ENCODE data around the gene HEYL.

The HEYL gene

DNA sequence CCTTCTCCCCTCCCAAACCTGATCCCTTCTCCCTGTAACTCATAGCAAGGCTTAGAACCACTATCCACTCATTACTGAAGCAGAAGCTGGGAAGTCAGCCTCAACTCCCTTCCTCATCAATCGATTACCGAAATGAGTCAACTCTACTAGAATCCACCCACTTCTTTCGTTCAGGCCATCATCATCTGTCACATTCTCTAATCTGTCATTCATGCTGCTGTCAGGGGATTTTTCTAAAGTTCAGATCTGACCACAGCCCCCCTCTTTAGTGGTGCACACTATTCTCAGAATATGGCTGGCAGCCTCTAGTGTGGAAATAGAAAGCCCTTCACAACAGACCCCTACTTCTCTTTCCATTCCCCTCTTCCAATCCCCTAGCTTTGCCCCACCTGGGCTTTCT is 27.3 kb upstream of the HEYL start:
- DNase-seq (ENCODE audit: low read depth in 2 of 2), result no peak

GRCh38 chr1:39663559-39663958 is 24.1 kb upstream of the HEYL start:
- no peak for DNase-seq (ENCODE audit: low read depth in 2 of 2)

DNA sequence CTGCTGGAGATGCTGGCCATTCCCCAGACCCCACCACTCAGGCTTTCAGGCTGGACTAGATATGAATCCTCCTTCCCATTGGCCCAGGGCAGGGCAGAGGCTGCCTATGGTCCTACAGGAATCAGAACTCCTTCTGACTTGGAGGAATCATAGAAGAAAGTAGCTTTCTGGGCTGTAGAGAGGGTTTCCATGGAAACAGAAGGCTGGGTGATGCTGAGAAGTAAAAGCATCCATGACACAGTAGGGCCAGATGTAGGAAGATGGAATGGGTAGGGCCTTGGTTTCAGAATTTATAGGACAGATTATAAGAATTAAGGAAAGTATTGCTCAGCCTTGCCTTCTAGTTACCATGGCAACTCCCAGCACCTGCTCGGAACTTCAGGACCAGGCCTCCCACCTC is 23.4 kb upstream of the HEYL start:
- DNase-seq (ENCODE audit: low read depth in 2 of 2), result no peak

GRCh38 chr1:39659538-39659937 is 20.1 kb upstream of the HEYL start:
- DNase-seq (ENCODE audit: low read depth in 2 of 2), result no peak

GRCh38 chr1:39659110-39659509 is 19.7 kb upstream of the HEYL start:
- no peak for DNase-seq (ENCODE audit: low read depth in 2 of 2)

GRCh38 chr1:39657923-39658485 is 18.6 kb upstream of the HEYL start:
- peak; percentile 46 to 60 for DNase-seq (ENCODE audit: low read depth in 2 of 2)

DNA sequence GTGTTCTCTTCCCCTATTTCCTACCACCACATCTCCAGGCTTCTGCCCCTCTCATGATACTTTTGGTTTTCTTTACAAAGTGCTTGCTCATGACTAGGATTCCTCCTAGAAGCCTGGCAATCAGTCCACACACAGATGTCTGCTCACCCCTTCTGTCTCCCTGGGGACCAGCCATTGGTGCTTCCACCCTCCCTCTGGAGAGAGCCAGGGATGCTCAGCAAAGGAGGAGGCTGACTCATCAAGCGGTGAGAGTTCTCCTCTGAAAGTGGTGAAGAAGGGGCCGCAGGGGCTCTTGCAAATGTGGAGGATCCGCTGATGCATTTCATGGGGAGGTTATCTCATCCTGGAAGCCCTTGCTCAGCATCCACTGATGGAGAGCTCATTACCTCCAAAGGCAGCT is 18.0 kb upstream of the HEYL start:
- DNase-seq (ENCODE audit: low read depth in 2 of 2), result no peak

- DNase-seq (ENCODE audit: low read depth in 2 of 2), result no peak
Observed at GRCh38 chr1:39656391-39656790, 16.9 kb upstream of the HEYL start.

GRCh38 chr1:39655578-39656268 is 16.3 kb upstream of the HEYL start:
- DNase-seq (ENCODE audit: low read depth in 2 of 2), result no peak

GRCh38 chr1:39654291-39654690 is 14.8 kb upstream of the HEYL start:
- DNase-seq (ENCODE audit: low read depth in 2 of 2), result no peak

- DNase-seq (ENCODE audit: low read depth in 2 of 2), result peak; percentile 65 to 73
Observed at GRCh38 chr1:39653546-39654031, 14.1 kb upstream of the HEYL start.

DNA sequence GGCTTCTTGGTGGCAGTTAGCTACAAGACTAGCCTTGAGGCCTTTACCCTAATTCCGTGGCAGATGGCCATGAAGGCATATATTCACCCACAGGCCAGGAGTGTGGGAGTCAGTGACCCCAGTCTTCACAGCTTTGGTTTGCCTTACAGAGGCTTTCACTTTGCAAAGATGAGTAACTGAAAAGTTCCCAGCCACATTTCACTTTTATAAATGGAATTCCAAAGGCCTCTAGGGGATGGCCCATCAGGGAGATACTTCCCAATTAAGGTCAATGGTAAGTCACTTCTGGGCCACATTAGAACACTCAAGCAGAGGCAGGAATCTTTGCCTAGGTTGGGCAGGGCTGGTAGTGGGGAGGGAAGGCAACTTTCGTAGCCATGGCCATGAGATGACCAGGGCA is 13.1 kb upstream of the HEYL start:
- DNase-seq (ENCODE audit: low read depth in 2 of 2), result no peak

- DNase-seq (ENCODE audit: low read depth in 2 of 2), result no peak
Observed at GRCh38 chr1:39652105-39652504, 12.7 kb upstream of the HEYL start.

DNA sequence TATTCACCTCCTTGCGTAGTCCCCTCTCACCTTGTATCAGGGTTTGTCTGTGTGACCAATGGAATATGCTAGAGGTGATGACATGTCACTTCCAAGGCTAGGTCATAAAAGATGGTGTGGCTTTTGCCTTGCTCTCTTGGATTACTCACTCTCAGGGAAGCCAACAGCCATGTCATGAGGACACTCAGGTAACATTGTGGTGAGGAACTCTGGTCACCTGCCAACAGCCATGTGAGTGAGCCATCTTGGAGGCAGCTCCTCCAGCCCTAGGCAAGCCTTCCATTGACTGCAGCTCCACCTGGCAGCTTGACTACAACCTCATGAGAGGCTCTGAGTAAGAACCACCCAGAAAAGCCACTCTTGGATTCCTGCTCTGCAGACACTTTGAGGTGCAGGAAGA is 11.0 kb upstream of the HEYL start:
- no peak for DNase-seq (ENCODE audit: low read depth in 2 of 2)

DNA sequence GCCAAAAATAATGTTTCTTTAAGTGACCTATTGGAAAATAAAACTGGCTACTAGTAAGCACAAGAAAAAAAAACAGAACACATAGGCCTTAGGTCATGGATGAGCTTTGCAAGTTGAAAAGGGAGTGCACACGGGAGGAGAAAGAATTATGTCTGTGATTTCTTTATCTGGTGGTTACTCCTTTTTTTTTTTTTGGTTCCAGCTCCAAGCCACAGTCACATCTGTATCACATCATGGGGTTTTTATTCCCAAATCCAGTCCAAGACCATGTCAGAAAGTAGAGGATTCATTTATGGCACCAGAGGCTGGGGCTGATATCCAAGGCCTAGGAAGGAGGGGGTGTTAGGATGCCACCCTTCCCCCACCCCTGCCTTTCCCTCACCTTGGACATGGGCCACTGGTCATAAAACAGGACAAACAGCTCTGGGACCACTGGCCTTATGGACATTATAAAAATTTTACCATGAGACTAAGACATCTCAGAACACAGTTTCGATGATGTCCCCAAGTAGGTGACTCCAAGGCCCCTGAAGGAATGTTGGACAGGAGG is 10.3 kb upstream of the HEYL start:
- no peak for DNase-seq (ENCODE audit: low read depth in 2 of 2)

GRCh38 chr1:39648496-39648895 is 9.1 kb upstream of the HEYL start:
- no peak for DNase-seq (ENCODE audit: low read depth in 2 of 2)

DNA sequence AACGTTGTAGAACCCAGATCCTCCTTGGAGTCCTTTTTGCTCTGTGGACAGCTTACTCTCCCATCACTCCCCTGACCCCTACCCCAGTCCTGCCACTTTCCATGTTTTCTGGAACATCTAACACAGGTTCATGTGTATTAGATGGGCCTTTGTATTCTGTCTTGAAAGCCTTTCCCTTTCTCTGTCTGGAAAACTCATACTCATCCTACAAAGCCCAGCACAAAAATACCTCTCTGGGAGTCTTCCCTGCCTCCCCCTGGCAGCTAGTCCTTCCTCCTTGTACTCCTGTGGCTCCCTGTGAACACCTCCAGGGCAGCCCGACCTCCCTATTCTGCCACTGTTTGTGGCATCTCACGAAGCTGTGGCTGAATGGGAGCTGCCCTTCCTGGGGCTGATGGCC is 7.8 kb upstream of the HEYL start:
- DNase-seq (ENCODE audit: low read depth in 2 of 2), result no peak

- no peak for DNase-seq (ENCODE audit: low read depth in 2 of 2)
Observed at GRCh38 chr1:39646232-39647081, 7.0 kb upstream of the HEYL start.

GRCh38 chr1:39645411-39646043 is 6.1 kb upstream of the HEYL start:
- DNase-seq (ENCODE audit: low read depth in 2 of 2), result no peak

GRCh38 chr1:39643705-39644104 is 4.3 kb upstream of the HEYL start:
- DNase-seq (ENCODE audit: low read depth in 2 of 2), result no peak

DNA sequence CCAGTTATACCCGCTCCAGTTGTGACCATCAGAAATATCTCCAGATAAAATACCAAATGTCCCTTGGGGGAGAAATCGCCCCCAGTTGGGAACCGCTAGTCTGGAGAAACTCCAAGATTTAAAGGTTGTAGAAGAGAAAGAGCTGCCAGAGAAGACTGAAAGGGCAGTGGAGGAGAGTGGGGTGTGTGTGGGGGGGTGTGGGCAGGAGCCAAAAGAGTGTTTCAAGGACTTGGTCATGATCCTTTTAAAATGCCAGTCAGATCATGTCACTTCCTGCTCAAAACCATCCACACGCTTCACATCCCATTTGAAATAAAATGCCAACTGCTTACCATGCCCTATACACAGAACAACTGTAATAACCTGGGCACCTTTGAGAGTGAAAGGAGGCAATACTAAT is 3.4 kb upstream of the HEYL start:
- DNase-seq (ENCODE audit: low read depth in 2 of 2), result no peak

DNA sequence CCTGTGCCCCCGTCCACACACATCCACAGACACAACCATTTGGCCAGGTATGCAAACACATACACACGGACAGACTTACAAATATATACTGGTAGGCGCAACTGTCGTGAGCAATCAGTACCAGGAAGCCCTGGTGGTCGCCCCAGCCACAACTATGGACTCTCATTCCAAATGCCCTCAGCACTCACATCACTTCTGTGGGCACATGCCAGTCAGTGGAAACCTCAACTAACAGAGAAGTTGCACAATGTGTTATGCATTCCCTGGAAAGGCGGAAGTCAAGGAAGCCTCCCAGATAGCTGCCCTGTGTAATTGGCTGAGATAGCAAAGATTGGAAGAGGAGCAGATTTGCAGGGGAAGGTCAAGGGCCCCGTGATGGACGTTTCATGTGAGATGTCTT is 1.4 kb upstream of the HEYL start:
- no peak for DNase-seq (ENCODE audit: low read depth in 2 of 2)
